NCI-H1930 (cell line): ENCODE data around the gene SDK1.

ENCODE experiments used
- DNase-seq, 2 experiments: peaks; one replicate each; lab custom pipeline; 2025; lab: John Stamatoyannopoulos, UW

The SDK1 gene

GRCh38 chr7:3795781-3796180, 494.7 kb downstream of the SDK1 start:
- DNase-seq, result no peak

GRCh38 chr7:3805151-3805550, 504.1 kb downstream of the SDK1 start:
- DNase-seq, result no peak

- no peak for DNase-seq
Observed at GRCh38 chr7:3806516-3806915, 505.5 kb downstream of the SDK1 start.

- DNase-seq, result no peak
Observed at GRCh38 chr7:3807824-3808223, 506.8 kb downstream of the SDK1 start.

GRCh38 chr7:3821488-3821887, 520.4 kb downstream of the SDK1 start:
- no peak for DNase-seq

- DNase-seq, result no peak
Observed at GRCh38 chr7:3825491-3825890, 524.4 kb downstream of the SDK1 start.

- DNase-seq, result no peak
Observed at GRCh38 chr7:3832199-3832598, 531.1 kb downstream of the SDK1 start.

GRCh38 chr7:3835109-3835508, 534.1 kb downstream of the SDK1 start:
- DNase-seq, result no peak

GRCh38 chr7:3836855-3837254, 535.8 kb downstream of the SDK1 start:
- no peak for DNase-seq

- DNase-seq, result no peak
Observed at GRCh38 chr7:3844540-3845151, 543.6 kb downstream of the SDK1 start.

- DNase-seq, result no peak
Observed at GRCh38 chr7:3846738-3847137, 545.7 kb downstream of the SDK1 start.

- no peak for DNase-seq
Observed at GRCh38 chr7:3847336-3847735, 546.3 kb downstream of the SDK1 start.

GRCh38 chr7:3859431-3859830, 558.4 kb downstream of the SDK1 start:
- no peak for DNase-seq

GRCh38 chr7:3860932-3861331, 559.9 kb downstream of the SDK1 start:
- no peak for DNase-seq

GRCh38 chr7:3861386-3861785, 560.3 kb downstream of the SDK1 start:
- no peak for DNase-seq

GRCh38 chr7:3861941-3862340, 560.9 kb downstream of the SDK1 start:
- DNase-seq, result no peak

GRCh38 chr7:3862774-3863173, 561.7 kb downstream of the SDK1 start:
- no peak for DNase-seq

- no peak for DNase-seq
Observed at GRCh38 chr7:3866277-3866676, 565.2 kb downstream of the SDK1 start.

GRCh38 chr7:3867863-3868262, 566.8 kb downstream of the SDK1 start:
- DNase-seq, result no peak

- no peak for DNase-seq
Observed at GRCh38 chr7:3879355-3880075, 578.5 kb downstream of the SDK1 start.

- no peak for DNase-seq
Observed at GRCh38 chr7:3880228-3880987, 579.4 kb downstream of the SDK1 start.

- no peak for DNase-seq
Observed at GRCh38 chr7:3882782-3883181, 581.7 kb downstream of the SDK1 start.

GRCh38 chr7:3884543-3884942, 583.5 kb downstream of the SDK1 start:
- DNase-seq, result no peak
